Stimulated activated naive CD4-positive, alpha-beta T cell treated with Interleukin-2 at 50 U/mL for 16 hours (primary cell): Measurements from ENCODE around the gene CFAP70.
"Not testable (repeated sequence)": the region's sequence is repeated elsewhere in the genome, so short reads cannot be mapped to it uniquely, and the experiment has no call there.

Experiments used
- DNase-seq: peaks from one replicate; lab custom pipeline; 2025; lab: John Stamatoyannopoulos, UW

Gene CFAP70

DNA sequence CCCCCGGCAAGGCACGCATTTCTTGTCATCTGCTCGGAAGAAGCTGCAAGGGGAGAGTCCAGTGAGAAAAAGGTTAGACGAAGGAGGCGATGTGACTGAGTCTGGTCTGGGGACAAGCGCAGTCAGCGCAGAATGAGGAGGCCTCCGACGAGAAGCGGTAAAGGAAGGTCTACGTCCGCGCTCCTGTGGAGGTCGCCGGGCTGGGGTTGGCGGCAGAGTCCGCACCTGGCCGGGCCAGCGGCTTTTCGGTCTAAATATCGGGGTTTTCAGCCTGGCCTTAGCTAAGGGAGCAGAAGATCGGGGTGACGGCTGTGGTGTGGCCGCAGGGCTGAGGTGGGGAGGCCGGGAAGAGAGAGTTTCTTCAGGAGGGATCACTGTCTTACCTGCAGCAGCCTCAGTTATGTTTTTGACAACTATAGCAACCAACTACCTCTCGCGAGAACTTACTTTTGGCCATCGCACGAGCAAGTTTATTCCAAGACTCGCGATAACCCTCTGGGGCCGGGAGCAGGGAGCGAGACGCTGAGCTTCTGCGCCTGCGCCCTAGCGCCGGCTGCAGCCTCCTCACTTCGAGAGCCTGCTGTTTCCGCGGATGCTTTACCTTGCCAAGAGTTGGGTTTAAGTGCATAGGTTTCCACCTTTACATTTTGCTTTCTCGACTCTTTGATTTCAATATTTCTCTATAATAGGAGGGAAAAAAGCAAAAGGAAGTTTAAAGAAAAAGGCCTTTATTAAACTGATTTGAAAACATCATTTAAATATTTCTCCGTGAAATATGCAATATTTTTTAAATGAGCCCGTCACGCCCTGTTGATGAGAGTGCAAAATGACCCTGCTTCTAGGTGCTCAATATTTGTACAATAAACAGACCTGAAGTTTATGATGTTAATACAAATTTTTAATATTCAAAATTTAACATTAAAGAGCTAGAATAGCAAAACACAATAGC, at the start of gene CFAP70:
Gene CFAP70, minus strand, starts transcription at position 534 of the 949 bp plus-strand sequence. CDS start 4,068 bp downstream, outside the sequence.
- DNase-seq, result peak; percentile 87

DNA sequence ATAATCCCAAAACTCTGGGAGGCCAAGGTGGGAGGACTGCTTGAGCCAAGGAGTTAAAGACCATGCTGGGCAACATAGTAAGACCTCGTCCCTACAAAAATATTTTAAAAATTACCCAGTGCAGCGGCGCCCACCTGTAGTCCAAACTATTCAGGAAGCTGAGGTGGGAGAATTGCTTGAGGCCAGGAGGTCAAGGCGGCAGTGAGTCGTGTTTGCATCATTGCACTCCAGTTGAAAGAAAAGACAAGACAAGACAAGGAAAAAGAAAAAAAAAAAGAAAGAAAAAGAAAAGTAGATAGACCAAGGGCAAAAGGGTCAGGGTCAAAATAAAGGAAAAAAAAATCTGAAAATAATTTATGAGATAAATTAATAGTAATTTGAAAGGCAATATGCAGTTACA, 49.4 kb upstream of the CFAP70 start:
- no peak for DNase-seq

DNA sequence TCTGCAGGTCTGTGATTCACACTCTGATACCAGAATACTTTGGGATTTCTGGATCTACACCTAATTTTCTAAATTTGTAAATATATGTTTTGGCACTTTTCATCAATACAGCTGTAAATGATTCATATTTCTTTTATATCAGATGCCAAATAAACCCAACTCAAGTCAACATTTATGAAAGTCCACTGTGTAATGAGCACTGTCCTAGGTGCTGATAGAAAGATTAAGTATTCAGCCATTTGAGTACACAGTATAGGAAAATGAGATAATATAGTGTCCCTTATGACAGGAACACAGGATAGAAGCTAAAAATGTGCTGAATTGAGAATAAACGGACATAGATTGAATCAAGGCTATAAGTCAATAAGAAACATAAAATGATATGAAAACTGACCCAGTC, 48.8 kb upstream of the CFAP70 start:
- no peak for DNase-seq

DNA sequence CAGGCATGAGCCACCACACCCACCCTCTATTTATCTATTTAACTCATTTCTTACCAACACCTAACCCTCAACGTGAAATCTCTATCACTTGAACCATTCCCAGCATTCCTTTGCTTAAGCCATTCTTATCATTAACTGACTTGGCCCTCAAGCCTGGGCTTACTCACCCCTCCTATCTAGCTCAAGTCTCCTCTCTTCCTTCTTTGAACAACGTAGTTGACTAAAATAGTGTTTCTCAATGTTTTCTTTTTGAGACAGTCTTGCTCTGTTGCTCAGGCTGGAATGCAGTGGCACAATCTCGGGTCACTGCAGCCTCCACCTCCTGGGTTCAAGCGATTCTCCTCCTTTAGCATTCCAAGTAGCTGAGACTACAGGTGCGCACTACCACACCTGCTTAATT, 48.2 kb upstream of the CFAP70 start:
- DNase-seq, result no peak

DNA sequence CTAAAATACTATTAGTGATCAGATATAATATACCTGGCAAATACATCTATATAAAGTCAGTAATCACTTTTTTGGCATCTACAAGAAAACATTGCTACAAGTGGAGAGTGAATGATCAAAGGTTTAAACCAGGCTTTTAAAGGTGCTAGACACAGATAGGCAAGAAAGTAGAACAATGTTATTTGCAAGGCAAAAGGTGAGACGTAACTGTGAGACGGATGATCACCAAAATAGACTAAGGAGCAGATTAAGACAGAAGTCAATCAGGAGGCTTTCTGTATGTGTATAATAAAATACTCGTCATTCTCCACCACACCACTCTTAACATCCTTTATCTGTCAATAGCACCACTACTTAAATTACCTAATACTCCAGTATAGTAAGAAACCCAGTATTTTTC, 46.9 kb upstream of the CFAP70 start:
- no peak for DNase-seq

DNA sequence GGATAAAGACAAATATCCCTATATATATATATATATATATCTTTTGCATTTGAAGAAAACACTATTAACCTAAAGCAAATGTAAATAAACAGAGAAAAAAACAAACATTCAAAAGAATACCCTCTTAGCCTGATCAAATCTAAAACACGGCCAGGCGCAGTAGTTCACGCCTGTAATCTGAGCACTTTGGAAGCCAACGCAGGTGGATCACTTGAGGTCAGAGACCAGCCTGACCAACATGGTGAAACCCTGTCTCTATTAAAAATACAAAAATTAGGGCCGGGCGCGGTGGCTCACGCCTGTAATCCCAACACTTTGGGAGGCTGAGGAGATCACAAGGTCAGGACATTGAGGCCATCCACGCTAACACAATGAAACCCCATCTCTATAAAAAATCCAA, 46.0 kb upstream of the CFAP70 start:
- DNase-seq, result no peak

DNA sequence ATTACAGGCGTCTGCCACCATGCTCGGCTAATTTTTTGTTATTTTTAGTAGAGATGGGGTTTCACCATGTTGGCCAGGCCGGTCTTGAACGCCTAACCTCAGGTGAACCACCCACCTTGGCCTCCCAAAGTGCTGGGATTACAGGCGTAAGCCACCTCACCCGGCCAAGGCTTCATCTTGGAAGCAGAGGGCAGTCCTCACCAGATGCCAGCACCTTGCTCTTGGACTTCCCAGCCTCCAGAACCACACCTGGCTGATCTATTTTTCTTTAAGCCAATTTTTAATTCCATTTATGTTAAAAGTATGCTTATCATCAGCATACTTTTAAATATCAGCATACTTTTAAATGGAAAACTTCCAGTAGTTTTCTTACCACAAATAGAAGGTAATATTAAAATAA, 43.0 kb upstream of the CFAP70 start:
- DNase-seq, result no peak

DNA sequence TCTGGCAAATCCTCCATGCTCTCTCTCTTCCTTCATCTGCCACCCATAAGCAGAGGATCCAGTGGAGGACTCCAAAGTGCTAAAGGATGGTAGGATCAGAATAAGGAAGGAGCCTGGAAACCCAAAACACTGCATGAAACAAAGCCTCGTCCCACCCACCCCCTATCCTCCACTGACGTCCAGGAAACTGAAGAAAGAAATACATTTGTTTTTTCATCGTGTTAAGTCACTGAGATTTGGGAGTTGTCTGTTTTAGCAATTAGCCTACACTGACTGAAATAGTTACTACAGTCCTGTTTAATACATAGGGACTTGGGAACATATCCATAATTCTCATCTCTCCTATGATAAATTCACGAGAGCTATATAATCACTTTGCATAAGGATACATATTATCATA, 40.4 kb upstream of the CFAP70 start:
- no peak for DNase-seq

DNA sequence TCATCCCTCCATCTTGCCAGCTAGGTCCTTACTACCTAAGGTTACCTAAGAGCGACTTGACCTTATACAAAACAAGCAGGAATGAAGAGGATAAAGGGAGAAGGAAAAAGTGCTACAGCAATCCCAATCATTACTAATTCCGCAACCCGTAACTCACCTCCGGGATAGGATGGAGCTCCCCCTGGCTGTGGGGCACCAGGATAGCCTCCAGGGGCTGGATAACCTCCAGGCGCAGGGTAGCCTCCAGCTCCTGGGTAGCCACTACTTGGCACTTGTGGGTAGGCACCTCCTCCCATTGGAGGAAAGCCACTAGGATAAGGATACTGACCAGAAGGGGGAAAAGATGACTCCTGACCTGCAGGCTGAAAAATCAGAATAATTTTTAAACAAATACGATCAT, 39.4 kb upstream of the CFAP70 start:
- DNase-seq, result no peak

DNA sequence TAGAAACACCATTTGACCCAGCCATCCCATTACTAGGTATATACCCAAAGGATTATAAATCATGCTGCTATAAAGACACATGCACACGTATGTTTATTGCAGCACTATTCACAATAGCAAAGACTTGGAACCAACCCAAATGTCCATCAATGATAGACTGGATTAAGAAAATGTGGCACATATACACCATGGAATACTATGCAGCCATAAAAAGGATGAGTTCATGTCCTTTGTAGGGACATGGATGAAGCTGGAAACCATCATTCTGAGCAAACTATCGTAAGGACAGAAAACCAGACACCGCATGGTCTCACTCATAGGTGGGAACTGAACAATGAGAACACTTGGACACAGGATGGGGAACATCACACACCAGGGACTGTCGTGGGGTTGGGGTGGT, 35.7 kb upstream of the CFAP70 start:
- not testable (repeated sequence) for DNase-seq

DNA sequence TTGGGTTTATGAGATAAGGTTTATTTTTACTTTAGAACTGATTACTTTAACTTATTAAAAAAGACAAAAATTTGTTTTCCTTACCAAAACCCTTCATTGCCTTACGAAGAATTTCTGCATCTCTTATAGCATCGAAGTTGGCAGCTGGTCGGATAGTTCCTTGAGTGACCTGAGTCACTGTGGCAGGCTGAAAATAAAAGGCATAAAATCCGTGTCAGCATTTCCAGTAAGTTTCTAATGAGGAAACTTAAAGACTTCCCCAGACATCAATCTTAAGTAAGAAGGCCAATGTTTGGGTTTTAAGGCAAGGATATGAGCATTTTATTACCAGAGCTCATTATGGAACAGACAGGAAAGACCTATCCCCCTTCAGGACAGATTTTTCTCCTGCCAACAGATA, 29.6 kb upstream of the CFAP70 start:
- no peak for DNase-seq

DNA sequence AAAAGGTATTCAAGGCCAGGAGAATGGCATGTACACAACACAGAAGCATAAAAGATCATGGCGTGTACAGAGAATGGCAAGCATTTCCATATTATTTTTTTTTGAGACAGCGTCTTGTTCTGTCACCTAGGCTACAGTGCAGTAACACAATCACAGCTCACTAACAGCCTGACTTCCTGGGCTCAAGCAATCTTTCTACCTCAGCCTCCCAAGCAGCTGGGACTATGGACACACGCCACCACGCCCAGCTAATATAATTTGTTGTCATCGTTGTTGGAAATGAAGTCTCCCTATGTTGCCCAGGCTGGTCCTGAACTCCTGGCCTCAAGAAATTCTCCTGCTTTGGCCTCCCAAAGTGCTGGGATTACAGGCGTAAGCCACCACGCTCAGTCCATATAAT, 27.9 kb upstream of the CFAP70 start:
- no peak for DNase-seq

DNA sequence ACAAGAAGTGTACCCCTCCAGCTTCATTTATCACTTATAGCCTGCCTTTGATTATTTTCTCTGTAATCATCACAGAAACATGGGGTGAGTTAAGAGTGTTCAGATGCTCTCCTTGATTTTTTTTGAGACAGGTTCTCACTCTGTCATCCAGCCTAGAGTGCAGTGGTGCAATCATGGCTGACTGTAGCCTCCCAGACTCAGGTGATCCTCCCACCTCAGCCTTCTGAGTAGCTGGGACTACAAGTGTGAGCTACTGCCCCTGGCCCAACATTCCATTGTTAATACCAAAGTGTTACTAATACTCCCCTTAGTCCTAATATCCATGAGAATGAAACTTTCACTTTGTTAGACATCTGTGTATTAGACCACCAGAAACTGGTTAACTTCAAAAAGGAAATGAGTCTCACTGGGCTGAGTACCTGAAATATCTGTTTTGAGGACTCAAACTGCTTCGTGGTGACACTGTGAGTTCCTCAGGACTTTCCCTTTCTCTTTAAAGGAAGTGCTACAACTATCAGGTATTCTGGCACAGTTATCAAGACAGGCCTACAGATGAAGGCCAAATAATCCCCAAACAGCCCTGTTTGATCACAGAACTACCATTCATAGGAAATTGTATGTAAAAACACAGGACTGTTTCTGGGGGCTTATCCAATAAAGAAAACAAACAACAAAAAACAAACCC, 20.5 kb upstream of the CFAP70 start:
- no peak for DNase-seq

DNA sequence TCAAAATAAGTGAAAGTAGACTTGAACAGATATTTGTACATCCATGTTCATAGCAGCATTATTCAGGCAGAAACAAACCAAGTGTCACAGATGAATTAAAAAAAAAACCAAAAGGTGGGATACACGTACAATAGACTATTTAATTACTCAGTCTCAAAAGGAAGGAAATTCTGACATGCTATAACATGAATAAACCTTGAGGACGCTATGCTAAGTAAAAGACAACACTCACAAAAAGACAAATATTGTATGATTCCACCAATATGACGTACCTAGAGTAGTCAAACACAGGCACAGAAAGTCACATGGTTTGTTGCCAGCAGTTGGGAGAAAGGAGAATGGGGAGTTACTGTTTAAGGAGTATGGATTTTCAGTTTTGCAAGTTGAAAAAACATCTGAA, 18.0 kb upstream of the CFAP70 start:
- no peak for DNase-seq

DNA sequence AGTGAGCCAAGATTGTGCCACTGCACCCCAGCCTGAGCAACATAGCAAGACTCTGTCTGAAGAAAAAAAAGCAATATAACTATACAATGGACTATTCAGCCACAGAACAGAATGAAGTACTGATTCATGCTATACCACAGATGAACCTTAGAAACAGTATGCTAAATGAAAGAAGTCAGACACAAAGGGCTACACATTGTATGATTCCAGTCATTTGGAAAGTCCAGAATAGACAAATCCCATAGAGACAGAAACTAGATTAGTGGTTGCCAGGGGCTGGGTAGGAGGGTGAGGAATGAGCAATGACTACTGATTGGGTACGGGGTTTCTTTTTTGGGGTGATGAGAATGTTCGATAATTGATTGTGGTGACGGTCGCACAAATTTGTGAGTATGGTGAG, 9.6 kb upstream of the CFAP70 start:
- DNase-seq, result no peak

DNA sequence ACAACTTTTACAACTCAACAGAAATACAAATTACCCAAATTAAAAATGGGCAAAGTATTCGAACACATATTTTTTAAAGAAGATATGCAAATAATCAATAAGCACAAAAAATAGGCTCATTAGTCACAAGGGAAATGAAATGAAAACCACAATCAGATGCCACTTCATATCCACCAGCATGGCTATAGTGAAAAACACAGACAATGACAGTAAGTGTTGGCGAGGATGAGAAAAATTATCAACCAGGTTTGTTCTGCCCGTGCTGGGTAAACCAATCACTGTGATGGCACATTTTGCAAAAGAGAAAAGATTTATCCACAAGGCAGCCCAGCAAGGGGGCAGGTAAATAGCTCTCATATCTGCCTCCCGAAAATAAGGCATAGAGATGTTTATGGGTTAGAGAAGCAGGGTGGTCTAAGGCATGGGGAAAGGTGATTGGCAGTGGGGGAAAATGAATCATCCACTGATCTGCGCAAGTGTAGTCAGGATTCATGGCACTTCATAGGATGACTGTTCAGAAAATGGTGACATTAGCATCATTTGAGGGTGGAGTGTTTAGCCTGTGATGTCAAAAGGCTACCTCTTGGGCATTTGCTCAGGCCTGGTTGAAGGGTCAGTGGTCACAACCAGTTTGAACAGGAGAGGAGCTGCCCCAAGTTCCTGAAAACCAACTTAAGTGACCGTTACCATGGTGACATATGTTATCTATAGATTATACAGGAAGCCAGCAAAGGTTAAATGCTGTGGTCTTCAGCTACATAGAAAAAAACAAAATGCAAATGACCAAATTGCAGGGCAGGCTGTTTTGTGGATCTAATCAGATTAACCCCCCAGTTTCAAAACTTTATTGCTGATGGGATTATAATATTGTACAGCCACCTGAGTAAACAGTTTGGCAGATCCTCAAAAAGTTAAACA, 8.0 kb upstream of the CFAP70 start:
- DNase-seq, result no peak

DNA sequence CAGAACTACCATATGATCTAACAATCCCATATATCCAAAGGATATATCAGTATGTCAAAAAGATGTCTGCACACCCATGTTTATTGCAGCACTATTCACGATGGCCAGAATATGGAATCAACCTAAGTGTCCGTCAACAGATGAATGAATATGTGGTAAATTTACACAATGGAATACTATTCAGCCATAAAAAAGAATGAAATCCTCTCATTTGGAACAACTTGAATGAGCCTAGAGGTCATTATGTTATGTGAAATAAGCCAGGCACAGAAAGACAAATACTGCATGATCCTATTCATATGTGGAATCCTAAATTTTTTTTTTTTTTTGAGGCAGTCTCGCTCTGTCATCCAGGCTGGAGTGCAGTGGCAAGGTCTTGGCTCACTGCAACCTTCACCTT, 6.3 kb upstream of the CFAP70 start:
- DNase-seq, result no peak

DNA sequence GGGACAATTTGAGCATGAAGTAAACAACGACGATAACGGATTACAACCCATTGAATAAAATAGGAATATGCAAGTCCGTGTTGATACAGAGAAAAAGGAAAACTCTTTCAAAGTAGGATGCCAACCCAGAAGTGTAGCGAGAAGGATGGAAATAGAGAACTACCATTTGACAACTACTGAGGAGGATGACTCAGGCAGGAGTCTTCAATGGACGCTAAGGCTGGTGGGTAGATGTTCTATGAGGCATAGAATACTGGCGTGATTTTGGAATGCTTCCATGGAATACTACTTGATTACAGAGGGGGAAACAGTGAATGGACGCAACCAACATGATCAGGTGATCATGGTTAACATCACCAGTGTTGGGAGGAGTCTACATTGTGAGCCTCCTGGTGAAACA, 828 bp upstream of the CFAP70 start:
- no peak for DNase-seq

DNA sequence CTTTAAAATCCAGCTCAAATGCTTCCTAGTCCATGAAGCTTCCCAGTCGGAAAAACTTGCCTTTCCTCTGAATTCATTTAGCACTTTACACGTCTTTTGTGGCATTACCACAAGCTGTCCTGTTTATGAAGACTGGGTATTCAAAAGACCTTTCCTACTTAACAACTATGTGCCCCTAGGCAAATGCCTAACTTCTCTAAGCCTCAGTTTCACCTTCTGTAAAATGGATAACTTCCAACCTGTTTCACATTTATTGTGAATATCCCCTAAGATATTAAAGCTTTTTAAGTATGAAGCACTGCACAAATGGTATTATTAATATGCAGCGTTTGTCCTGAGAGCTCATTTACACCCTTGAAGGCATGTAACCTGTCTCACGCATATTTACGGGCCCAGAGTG, 843 bp downstream of the CFAP70 start:
- no peak for DNase-seq

DNA sequence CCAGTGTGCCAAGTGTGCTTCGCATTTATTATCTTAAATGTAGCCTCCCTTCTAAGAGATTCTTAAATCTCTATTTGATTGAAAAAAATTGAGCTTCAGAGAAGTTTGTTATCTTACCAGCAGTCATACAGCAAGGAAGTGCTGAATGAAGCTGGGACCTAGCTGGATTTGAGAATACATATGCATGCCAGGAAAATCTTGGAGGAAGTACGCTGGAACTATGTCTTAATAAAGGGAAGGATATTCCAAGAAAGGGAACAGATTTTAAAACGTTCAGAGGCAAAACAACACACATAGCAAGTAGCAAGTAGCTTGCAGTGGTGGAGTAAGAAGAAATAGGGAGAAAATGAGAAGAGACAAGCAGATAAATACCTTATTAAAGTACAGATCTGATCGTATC, 1.5 kb downstream of the CFAP70 start:
- no peak for DNase-seq

DNA sequence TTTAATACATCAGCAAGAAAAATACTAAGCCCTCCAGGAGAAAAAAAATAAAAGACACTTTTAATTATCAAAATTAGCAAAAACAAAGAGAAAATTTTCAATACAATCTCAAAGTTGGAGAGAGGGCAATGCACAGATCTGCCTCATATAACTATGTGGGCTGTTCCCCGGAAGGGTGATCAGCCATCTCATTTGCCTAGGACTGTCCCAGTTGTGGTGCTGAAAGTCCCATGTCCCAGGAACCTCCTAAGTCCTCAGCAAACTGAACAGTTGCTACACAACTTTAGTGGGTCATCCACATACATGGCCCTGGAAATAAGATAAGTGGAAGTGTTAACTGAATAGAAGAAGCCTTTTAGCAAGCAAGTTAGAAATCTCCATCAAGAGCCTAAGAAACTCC, 14.4 kb downstream of the CFAP70 start:
- no peak for DNase-seq

DNA sequence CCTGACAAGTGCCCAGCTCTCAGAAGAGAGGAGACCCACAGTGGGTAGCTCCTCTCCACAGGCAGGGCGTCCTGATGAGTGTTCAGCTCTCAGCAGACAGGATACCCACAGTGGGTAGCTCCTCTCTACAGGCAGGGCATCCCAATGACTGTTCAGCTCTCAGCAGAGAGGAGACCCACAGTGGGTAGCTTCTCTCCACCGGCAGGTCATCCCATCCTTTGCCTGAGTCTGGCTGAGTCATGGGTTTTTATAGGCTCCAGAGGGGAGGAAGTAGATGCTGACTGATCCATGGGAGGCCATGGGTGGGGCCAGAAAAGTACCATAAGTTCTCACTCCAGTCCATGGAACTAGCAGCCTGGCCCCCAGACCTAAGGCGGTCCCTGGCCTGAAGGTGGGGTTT, 18.5 kb downstream of the CFAP70 start:
- DNase-seq, result no peak
